ENCODE measurements around the gene COLEC12.

COLEC12 gene

DNA sequence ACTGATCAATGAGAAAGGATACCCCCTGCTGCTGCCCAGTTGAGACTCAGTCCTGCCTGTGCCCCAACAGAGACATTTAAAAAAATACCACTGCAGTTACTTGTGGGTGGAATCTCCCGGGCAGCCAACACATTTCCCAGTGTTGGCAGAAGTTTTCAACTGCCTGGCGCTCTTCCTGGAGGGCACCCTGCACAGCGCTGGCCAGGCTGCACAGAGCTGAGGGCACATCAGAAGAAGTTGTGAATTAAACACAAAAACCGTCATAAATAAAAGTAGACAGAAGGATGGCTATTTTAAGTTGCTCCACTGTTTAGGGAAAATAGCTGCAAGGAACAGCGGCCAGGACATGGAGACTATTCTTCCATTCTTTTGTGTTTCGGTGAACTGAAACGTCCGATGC, 122.4 kb downstream of the COLEC12 start:
- H3K9me3 ChIP-seq (ENCODE audit: severe bottlenecking) = no peaks in the 10 kb centered on the region
- no peak overlapping the region for H3K4me3 ChIP-seq (ENCODE audit: low read depth, low read length)
- no peaks in the 10 kb centered on the region for H3K36me3 ChIP-seq
- no peak overlapping the region for H3K27ac ChIP-seq
- TF ChIP-seq, protein P1, sequence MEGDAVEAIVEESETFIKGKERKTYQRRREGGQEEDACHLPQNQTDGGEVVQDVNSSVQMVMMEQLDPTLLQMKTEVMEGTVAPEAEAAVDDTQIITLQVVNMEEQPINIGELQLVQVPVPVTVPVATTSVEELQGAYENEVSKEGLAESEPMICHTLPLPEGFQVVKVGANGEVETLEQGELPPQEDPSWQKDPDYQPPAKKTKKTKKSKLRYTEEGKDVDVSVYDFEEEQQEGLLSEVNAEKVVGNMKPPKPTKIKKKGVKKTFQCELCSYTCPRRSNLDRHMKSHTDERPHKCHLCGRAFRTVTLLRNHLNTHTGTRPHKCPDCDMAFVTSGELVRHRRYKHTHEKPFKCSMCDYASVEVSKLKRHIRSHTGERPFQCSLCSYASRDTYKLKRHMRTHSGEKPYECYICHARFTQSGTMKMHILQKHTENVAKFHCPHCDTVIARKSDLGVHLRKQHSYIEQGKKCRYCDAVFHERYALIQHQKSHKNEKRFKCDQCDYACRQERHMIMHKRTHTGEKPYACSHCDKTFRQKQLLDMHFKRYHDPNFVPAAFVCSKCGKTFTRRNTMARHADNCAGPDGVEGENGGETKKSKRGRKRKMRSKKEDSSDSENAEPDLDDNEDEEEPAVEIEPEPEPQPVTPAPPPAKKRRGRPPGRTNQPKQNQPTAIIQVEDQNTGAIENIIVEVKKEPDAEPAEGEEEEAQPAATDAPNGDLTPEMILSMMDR (IDR thresholded peaks at IDR 0.05; ENCODE audit: low read depth, low read length) = no peak
- no peaks in the 10 kb centered on the region for H3K27me3 ChIP-seq (ENCODE audit: insufficient read depth, low read depth, severe bottlenecking)
- DNase-seq = no peak

DNA sequence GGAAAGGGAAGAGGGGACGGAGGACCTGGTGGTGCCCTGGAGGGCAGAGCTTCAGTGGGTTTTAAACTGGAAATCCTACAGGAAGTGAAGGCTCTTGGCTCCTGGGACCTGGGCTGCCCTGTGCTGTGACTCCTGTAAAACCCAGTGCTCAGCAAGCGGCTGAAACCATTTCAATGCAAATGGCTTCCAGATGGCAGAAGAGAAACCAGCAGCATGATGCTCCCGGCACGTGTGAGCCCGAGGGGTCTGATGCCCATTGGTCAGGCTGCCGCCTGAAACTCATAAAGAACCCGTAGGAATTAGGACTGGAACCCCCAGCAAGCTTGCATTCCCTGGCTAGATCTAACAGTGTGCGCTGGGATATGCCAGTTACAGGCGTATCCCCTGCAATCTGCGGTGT, 123.4 kb downstream of the COLEC12 start:
- DNase-seq = no peak
- H3K27ac ChIP-seq = no peak overlapping the region
- H3K36me3 ChIP-seq = no peaks in the 10 kb centered on the region
- no peak overlapping the region for H3K4me3 ChIP-seq (ENCODE audit: low read depth, low read length)
- H3K9me3 ChIP-seq (ENCODE audit: severe bottlenecking) = no peaks in the 10 kb centered on the region
- H3K27me3 ChIP-seq (ENCODE audit: insufficient read depth, low read depth, severe bottlenecking) = no peaks in the 10 kb centered on the region
- TF ChIP-seq, protein P1 (IDR thresholded peaks at IDR 0.05; ENCODE audit: low read depth, low read length) = no peak

DNA sequence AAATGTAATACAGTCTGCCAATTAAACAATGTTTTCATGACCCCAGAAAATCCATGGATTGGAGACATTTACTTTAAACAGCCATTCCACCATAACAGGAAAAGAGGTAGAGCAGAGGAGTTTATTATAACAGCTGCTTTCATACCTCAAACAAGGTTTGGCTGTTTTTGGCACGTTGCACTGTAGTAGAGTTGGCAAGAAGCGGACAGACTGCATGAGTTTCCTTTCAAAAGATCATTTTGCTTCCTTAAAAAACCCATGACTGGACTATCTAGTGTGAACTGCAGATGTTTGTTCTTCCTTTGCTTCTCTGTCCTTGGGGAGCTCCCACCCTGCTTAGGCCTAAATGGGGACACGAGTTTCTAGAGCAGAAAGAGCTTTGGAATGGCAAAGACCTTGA, 124.2 kb downstream of the COLEC12 start:
- H3K9me3 ChIP-seq (ENCODE audit: severe bottlenecking) = no peaks in the 10 kb centered on the region
- DNase-seq = no peak
- H3K27ac ChIP-seq = no peak overlapping the region
- TF ChIP-seq, protein P1 (IDR thresholded peaks at IDR 0.05; ENCODE audit: low read depth, low read length) = no peak
- no peaks in the 10 kb centered on the region for H3K27me3 ChIP-seq (ENCODE audit: insufficient read depth, low read depth, severe bottlenecking)
- H3K36me3 ChIP-seq = no peaks in the 10 kb centered on the region
- no peak overlapping the region for H3K4me3 ChIP-seq (ENCODE audit: low read depth, low read length)

DNA sequence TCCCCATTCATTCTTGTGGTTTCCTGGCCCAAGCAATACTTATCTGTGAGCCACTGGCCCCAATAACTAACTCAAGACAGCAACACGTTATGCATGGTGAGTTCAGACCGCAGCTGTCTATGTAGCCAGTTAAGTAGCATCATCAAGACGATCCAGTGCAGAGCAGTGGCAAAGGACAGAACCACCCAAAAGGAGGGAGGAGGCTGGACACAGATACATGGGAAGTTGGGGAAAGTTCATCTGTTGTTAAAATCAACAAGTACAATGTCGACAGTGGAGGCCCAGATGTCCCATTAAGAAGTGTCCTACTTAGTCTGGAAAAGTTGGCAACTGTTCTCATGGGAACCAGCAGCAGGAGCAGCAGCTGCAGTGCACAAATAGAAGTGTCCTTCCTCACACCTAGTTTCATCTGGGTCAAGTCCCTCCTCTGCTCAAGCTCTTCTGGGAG, 125.8 kb downstream of the COLEC12 start:
- H3K36me3 ChIP-seq = no peaks in the 10 kb centered on the region
- no peaks in the 10 kb centered on the region for H3K27me3 ChIP-seq (ENCODE audit: insufficient read depth, low read depth, severe bottlenecking)

DNA sequence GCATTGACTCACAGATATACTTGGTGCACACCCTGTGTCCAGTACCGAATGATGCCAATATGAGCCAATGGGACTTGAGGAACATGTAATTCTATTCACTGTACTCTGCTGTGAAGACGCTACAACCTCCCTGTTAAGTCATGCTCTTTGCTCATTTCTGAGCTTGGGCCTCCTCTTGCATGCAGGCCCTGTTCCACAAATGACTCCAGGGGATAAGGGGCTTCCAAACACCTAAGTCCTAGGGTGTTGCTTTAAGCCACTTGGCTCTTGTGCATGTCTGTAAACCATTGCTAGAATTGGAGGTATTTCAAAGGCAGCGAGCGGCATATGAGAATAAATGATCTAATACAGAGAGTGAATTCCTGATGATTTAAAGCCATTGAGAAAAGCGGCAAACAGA, 126.7 kb downstream of the COLEC12 start:
- H3K27ac ChIP-seq = no peak overlapping the region

More for the DNA sequence above, 125.8 kb downstream of the COLEC12 start:
- no peak overlapping the region for H3K4me3 ChIP-seq (ENCODE audit: low read depth, low read length)
- H3K27ac ChIP-seq = no peak overlapping the region
- H3K9me3 ChIP-seq (ENCODE audit: severe bottlenecking) = no peaks in the 10 kb centered on the region
- TF ChIP-seq, protein P1 (IDR thresholded peaks at IDR 0.05; ENCODE audit: low read depth, low read length) = no peak
- DNase-seq = no peak

DNA sequence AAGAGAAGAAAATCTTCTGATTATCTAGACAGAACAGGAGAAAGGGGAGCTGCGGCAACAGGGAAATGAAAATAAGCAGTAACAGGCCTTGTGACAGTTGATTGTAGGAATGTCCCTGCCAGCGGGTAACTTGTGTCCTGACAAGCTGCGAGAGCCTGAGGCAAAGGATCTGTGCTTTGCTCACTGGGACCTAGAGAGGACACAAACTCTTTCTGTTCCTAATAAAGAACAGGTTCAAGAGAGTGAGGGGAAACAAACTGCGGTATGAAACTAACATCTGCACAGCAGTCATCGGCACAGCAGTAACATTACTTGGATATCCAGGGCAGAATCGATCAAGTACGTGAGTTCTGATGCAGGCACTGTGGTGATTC, 128.9 kb downstream of the COLEC12 start:
- no peaks in the 10 kb centered on the region for H3K27me3 ChIP-seq (ENCODE audit: insufficient read depth, low read depth, severe bottlenecking)
- H3K27ac ChIP-seq = peak overlapping the region; percentile 73
- no peaks in the 10 kb centered on the region for H3K36me3 ChIP-seq
- TF ChIP-seq, protein P1 (IDR thresholded peaks at IDR 0.05; ENCODE audit: low read depth, low read length) = no peak
- no peak for DNase-seq
- no peaks in the 10 kb centered on the region for H3K9me3 ChIP-seq (ENCODE audit: severe bottlenecking)
- H3K4me3 ChIP-seq (ENCODE audit: low read depth, low read length) = no peak overlapping the region; the same call in 1 of the 2 replicates

More for the DNA sequence above, 126.7 kb downstream of the COLEC12 start:
- Histone ChIP-seq H3K36me3 (no peaks in the 10 kb centered on the region), H3K27me3 (ENCODE audit: insufficient read depth, low read depth, severe bottlenecking) (no peaks in the 10 kb centered on the region), H3K4me3 (ENCODE audit: low read depth, low read length) (no peak overlapping the region), H3K9me3 (ENCODE audit: severe bottlenecking) (no peaks in the 10 kb centered on the region)
- DNase-seq = no peak
- TF ChIP-seq, protein P1 (IDR thresholded peaks at IDR 0.05; ENCODE audit: low read depth, low read length) = no peak
